Caco-2 (cell line): Measurements from ENCODE around the gene EGFR. TPM values are rescaled to one million over a fixed set of nuclear protein-coding genes. Genes with fewer than 3 reads are reported as not detected.
A peak's percentile ranks its signal among the peaks of the same experiment; 100 is the strongest.

Experiments
- BruUV-seq: library from RNA; stranded (reverse); fragments of 400-500 nt; replicated peaks from 2 replicates; lab custom pipeline; 2021; lab: Mats Ljungman, UMichigan
- CTCF ChIA-PET: fragments of 300-600 bp; sonication (Branson Sonifier 250); formaldehyde crosslinking; loops from one replicate; lab custom pipeline; 2022; ENCODE audit warnings: antibody characterized with exemption; lab: Charles Lee
- POLR2A ChIA-PET: fragments of 300-600 bp; sonication (Branson Sonifier 250); formaldehyde crosslinking; loops from one replicate; lab custom pipeline; 2022; ENCODE audit warnings: antibody characterized with exemption; lab: Charles Lee
- DNase-seq, 2 experiments: peaks; one replicate each; pipeline versions ENCODE4 v3.0.0 to v3.0.0-alpha.2; 2020 to 2022
- H3K27me3 ChIP-seq: replicated peaks from 2 replicates; pipeline ENCODE4 v1.6.0; 2011; ENCODE audit warnings: low read length; ENCODE audit not compliant: control insufficient read depth, insufficient read depth
- H3K36me3 ChIP-seq: 2 replicates; pipeline ENCODE4 v1.5.1; 2011; ENCODE audit warnings: low read length; ENCODE audit not compliant: control insufficient read depth, insufficient read depth
- H3K4me1 ChIP-seq: fragments of 250-450 bp; sonication (Bioruptor Pico); 2 replicates; pipeline ENCODE4 v1.5.1; 2020; ENCODE audit warnings: mild to moderate bottlenecking
- H3K4me3 ChIP-seq: 2 replicates; pipeline ENCODE4 v1.5.1; 2011; ENCODE audit warnings: low read depth, mild to moderate bottlenecking, control low read depth, low read length
- H3K9me3 ChIP-seq: fragments of 250-450 bp; sonication (Bioruptor Pico); 2 replicates; pipeline ENCODE4 v1.5.1; 2020; ENCODE audit warnings: mild to moderate bottlenecking, moderate library complexity
- H3K27ac Mint-ChIP-seq: one replicate; pipeline ENCODE4 v1.8.0; 2022; ENCODE audit warnings: mixed read lengths; ENCODE audit not compliant: unreplicated experiment
- H3K27me3 Mint-ChIP-seq: one replicate; pipeline ENCODE4 v1.8.0; 2022; ENCODE audit warnings: mixed read lengths; ENCODE audit not compliant: insufficient read depth, unreplicated experiment
- H3K36me3 Mint-ChIP-seq: one replicate; pipeline ENCODE4 v1.8.0; 2022; ENCODE audit warnings: mild to moderate bottlenecking, mixed read lengths; ENCODE audit not compliant: insufficient read depth, unreplicated experiment
- H3K4me1 Mint-ChIP-seq: one replicate; pipeline ENCODE4 v1.8.0; 2022; ENCODE audit warnings: low read depth, mixed read lengths; ENCODE audit not compliant: unreplicated experiment
- H3K4me3 Mint-ChIP-seq: one replicate; pipeline ENCODE4 v1.8.0; 2022; ENCODE audit warnings: mild to moderate bottlenecking, moderate library complexity, mixed read lengths; ENCODE audit not compliant: unreplicated experiment
- H3K9me3 Mint-ChIP-seq: one replicate; pipeline ENCODE4 v1.8.0; 2022; ENCODE audit warnings: mixed read lengths; ENCODE audit not compliant: unreplicated experiment
- intact Hi-C: fragments of 100-400 bp; cut with micrococcal nuclease; formaldehyde crosslinking; loops from one replicate; pipeline ENCODE4 v1.10.0; 2022; ENCODE audit not compliant: unreplicated experiment
- total RNA-seq: library from RNA; stranded (reverse); gene quantifications from 2 replicates; pipeline ENCODE4 v1.2.3, GENCODE V29; 2022
- TF ChIP-seq, protein P1 (sequence below), 2 experiments: fragments of 200-600 bp in 1 of 2; IDR thresholded peaks; 1 replicate in 1 of 2; 2 replicates in 1 of 2; pipeline versions ENCODE4 v1.5.1 to v1.8.0; 2011 to 2022; ENCODE audit warnings: antibody characterized with exemption in 1 of 2, control low read depth in 1 of 2, inconsistent platforms in 1 of 2, low read depth in 1 of 2, low read length in 1 of 2, mild to moderate bottlenecking in 1 of 2, moderate library complexity in 1 of 2; ENCODE audit not compliant: insufficient read depth in 1 of 2, severe bottlenecking in 1 of 2, unreplicated experiment in 1 of 2

Gene EGFR
- total RNA-seq, 1 experiment from 2014 or later, result 60.1 TPM

DNA sequence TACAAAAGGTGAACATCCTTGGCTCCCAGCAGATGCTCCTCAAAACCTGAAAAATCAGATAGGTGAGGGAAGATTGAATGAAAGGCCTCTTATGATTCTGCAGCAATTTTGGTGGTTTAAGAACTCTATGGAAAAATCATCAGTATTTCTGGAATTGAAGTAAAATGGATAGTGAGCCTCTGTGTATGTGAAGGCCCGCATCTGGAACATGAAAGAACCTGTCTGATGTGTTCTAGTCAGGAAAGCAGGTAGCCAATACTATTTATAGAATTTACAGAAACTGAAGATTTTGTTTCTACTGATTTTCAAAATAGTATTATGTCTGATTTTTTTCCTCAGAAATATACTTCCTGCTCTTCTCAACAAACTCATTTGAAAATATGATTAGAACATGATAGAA is 37.3 kb downstream of the EGFR start:
- no TSS peak for BruUV-seq
- H3K4me3 Mint-ChIP-seq, result no peak overlapping the region
- Histone ChIP-seq H3K4me3 (no peak overlapping the region), H3K27me3 (no peaks in the 10 kb centered on the region), H3K4me1 (peaks cover 5% of the 10 kb centered on the region; the same call in 1 of the 2 replicates), H3K9me3 (no peaks in the 10 kb centered on the region), H3K36me3 (no peaks in the 10 kb centered on the region; the same call in 1 of the 2 replicates)
- no peak overlapping the region for H3K27ac Mint-ChIP-seq
- peaks cover 14% of the 10 kb centered on the region for H3K36me3 Mint-ChIP-seq
- H3K9me3 Mint-ChIP-seq, result no peaks in the 10 kb centered on the region
- no peaks in the 10 kb centered on the region for H3K27me3 Mint-ChIP-seq
- DNase-seq, result no peak
- ChIA-PET CTCF (no interaction called here), POLR2A (no interaction called here)
- intact Hi-C loops, result no loop called here
- TF ChIP-seq, protein P1, sequence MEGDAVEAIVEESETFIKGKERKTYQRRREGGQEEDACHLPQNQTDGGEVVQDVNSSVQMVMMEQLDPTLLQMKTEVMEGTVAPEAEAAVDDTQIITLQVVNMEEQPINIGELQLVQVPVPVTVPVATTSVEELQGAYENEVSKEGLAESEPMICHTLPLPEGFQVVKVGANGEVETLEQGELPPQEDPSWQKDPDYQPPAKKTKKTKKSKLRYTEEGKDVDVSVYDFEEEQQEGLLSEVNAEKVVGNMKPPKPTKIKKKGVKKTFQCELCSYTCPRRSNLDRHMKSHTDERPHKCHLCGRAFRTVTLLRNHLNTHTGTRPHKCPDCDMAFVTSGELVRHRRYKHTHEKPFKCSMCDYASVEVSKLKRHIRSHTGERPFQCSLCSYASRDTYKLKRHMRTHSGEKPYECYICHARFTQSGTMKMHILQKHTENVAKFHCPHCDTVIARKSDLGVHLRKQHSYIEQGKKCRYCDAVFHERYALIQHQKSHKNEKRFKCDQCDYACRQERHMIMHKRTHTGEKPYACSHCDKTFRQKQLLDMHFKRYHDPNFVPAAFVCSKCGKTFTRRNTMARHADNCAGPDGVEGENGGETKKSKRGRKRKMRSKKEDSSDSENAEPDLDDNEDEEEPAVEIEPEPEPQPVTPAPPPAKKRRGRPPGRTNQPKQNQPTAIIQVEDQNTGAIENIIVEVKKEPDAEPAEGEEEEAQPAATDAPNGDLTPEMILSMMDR (IDR thresholded peaks at IDR 0.05; ENCODE audit: insufficient read depth in 1 of 2, low read depth in 1 of 2, low read length in 1 of 2, severe bottlenecking in 1 of 2, unreplicated experiment in 1 of 2), result no peak
- peaks cover 20% of the 10 kb centered on the region for H3K4me1 Mint-ChIP-seq

DNA sequence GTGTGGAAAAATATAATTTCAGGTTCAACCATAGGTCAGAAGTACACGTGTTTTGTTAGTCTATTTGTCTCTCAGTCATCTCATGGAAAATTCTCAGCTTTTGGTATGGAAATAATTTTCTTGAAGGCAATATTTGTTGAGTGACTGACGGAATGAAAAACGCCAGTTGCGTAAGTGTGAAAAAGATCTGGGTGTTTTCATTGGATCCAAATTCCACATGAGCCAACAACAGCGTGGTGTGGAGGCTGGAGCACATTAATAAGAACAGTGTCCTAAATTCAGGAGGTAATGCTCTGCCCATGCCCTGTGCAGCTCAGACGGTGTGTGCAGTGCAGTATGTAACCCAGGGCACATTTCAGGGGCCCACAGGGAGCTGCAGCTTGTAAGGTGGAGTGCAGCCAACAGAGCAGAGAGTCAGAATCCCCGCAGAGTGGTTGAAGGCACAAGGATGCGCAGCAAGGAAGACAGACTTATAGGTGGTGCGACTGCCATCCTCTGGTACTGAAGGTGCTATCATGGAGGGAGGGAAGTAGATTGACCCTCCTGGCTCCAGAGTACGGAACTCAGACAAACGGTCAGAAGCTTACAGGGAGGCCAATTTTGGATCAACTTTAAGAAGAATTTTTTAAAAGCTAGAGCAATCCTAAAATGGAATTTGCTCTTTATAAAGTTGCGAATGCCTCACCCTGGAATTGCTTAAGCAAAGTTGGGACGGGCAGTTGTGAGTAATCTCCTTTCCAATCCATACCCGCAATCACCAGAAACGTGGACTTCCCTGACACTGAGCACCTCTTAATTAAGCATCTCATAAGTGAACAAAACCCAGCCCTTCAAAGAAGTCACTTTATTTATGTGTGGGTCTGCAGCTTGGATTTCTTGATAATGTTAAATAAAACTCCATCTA is 38.0 kb downstream of the EGFR start:
- BruUV-seq, result no TSS peak
- peaks cover 20% of the 10 kb centered on the region for H3K4me1 Mint-ChIP-seq

GRCh38 chr7:55058314-55058713 is 39.5 kb downstream of the EGFR start:
- Mint-ChIP-seq H3K9me3 (no peaks in the 10 kb centered on the region), H3K36me3 (peaks cover 14% of the 10 kb centered on the region), H3K27ac (no peak overlapping the region), H3K4me1 (peaks cover 25% of the 10 kb centered on the region), H3K4me3 (no peak overlapping the region), H3K27me3 (no peaks in the 10 kb centered on the region)
- Histone ChIP-seq H3K27me3 (no peaks in the 10 kb centered on the region), H3K9me3 (no peaks in the 10 kb centered on the region), H3K36me3 (no peaks in the 10 kb centered on the region; the same call in 1 of the 2 replicates), H3K4me3 (no peak overlapping the region), H3K4me1 (peaks cover 9% of the 10 kb centered on the region)
- POLR2A ChIA-PET, result no interaction called here
- intact Hi-C loops, result no loop called here
- no peak for DNase-seq
- TF ChIP-seq, protein P1 (IDR thresholded peaks at IDR 0.05; ENCODE audit: insufficient read depth in 1 of 2, low read depth in 1 of 2, low read length in 1 of 2, severe bottlenecking in 1 of 2, unreplicated experiment in 1 of 2), result no peak
- CTCF ChIA-PET, result no interaction called here
- BruUV-seq, result no TSS peak

More for the DNA sequence above, 38.0 kb downstream of the EGFR start:
- intact Hi-C loops, result no loop called here
- H3K27me3 Mint-ChIP-seq, result no peaks in the 10 kb centered on the region
- peak overlapping the region; percentile 63 for H3K27ac Mint-ChIP-seq
- TF ChIP-seq, protein P1 (IDR thresholded peaks at IDR 0.05; ENCODE audit: insufficient read depth in 1 of 2, low read depth in 1 of 2, low read length in 1 of 2, severe bottlenecking in 1 of 2, unreplicated experiment in 1 of 2), result no peak
- H3K4me3 ChIP-seq, result no peak overlapping the region
- peaks cover 14% of the 10 kb centered on the region for H3K36me3 Mint-ChIP-seq
- no peak for DNase-seq
- POLR2A ChIA-PET, result no interaction called here
- no peaks in the 10 kb centered on the region; the same call in 1 of the 2 replicates for H3K36me3 ChIP-seq
- H3K4me3 Mint-ChIP-seq, result no peak overlapping the region
- peaks cover 5% of the 10 kb centered on the region; the same call in 1 of the 2 replicates for H3K4me1 ChIP-seq
- CTCF ChIA-PET, result no interaction called here
- H3K9me3 ChIP-seq, result no peaks in the 10 kb centered on the region
- H3K27me3 ChIP-seq, result no peaks in the 10 kb centered on the region
- no peaks in the 10 kb centered on the region for H3K9me3 Mint-ChIP-seq
